HG03469 (cell line): Measurements from ENCODE around the gene COL9A3.
"Not testable (repeated sequence)": the region's sequence is repeated elsewhere in the genome, so short reads cannot be mapped to it uniquely, and the experiment has no call there.

Source experiments
- ATAC-seq: cut with Tn5 transposase; IDR thresholded peaks from one replicate; pipeline ENCODE4 v1.9.1; 2021; ENCODE audit warnings: mild to moderate bottlenecking, moderate library complexity, moderate number of reproducible peaks; ENCODE audit not compliant: unreplicated experiment

COL9A3 gene

GRCh38 chr20:62852841-62853240, 36.0 kb downstream of the COL9A3 start:
- no peak for ATAC-seq

- ATAC-seq: not testable (repeated sequence)
Observed at GRCh38 chr20:62853304-62853703, 36.5 kb downstream of the COL9A3 start.

GRCh38 chr20:62854121-62854520, 37.3 kb downstream of the COL9A3 start:
- ATAC-seq: no peak

DNA sequence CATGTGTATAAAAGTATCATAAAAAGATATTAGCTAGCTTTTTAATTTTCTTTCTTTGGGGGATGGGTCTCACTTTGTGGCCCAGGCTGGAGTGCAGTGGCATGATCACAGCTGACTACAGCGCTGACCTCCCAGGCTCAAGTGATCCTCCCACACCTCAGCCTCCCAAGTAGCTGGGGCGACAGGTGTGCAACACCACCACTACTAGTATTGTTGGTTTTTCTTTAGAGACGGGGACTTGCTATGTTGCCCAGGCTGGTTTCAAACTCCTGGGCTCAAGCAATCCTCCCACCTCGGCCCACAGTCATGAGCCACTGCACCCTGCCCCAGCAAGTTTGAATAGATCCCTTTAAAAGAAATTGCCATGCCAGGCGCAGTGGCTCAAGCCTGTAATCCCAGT, 38.3 kb downstream of the COL9A3 start:
- ATAC-seq: no peak

DNA sequence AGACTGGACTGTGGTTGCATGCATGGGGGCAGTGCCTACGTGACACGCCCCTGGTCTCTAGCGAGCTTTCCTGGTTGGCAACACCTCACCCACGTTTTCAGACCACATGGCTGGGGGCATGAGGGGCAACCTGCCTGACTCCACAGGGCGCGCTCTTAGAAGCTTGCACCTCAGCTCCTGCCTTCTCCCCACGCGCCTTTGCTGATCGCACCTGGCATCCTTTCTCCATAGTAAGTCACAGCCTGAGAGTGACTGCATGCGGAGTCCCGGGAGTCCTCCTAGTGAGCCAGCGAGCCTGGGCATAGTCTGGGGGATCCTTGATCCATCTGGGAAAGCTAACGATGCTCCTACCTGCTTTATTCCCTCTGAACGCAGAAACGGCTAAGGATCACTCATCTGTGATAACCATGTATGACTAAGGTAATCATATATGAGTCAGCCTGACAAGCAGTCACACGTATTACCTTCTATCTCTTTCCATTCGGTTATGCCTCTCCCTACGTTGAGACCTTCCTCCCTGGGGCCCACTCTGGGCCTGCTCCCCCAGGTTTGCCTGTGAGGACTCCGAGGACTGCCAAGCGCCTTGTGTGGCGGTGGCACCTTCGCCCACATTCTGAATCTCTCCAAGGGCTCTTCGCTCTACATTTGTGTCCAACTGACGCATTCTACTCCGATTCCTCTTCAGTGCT, 40.2 kb downstream of the COL9A3 start:
- ATAC-seq: no peak

GRCh38 chr20:62858058-62858830, 41.4 kb downstream of the COL9A3 start:
- ATAC-seq: no peak

DNA sequence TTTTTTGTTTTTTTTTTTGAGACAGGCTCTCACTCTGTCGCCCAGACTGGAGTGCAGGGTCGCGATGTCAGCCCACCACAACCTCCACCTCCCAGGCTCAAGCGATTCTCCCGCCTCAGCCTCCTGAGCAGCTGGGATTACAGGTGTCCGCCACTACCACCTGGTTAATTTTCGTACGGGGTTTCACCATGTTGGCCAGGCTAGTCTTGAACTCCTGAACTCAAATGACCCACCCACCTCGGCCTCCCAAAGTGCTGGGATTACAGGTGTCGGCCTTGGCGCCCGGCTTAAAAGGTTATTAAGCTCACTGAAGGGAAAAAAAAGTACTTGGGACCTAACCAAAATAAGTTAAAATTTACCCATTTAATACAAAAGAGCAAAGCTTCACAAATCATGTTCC, 42.9 kb downstream of the COL9A3 start:
- ATAC-seq: no peak

DNA sequence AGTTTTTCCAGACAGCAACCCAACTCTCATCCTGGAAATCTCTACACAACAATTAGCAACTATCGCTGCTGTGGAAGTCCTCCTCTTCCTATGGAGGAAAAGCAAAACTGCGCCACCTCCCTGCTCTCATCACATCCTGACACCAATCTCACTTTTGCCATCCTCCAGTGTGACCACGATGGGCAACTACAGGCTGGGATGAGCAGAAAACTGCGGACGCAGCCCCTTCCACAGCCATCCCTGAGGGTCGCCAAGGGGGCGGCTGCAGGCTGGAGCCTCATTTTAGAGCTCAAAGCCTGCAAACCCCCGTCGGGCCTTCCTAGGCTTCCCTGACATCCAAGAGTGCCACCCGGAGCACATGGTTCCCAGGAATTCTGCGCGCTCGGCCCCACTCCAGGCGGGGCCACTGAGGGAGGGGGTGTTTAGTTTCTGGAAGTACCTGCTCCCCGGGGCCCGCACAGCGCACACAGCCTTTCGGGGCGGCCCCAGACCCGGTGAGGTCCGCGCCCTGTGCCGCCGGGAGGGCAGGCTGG, 43.6 kb downstream of the COL9A3 start:
- ATAC-seq: no peak

DNA sequence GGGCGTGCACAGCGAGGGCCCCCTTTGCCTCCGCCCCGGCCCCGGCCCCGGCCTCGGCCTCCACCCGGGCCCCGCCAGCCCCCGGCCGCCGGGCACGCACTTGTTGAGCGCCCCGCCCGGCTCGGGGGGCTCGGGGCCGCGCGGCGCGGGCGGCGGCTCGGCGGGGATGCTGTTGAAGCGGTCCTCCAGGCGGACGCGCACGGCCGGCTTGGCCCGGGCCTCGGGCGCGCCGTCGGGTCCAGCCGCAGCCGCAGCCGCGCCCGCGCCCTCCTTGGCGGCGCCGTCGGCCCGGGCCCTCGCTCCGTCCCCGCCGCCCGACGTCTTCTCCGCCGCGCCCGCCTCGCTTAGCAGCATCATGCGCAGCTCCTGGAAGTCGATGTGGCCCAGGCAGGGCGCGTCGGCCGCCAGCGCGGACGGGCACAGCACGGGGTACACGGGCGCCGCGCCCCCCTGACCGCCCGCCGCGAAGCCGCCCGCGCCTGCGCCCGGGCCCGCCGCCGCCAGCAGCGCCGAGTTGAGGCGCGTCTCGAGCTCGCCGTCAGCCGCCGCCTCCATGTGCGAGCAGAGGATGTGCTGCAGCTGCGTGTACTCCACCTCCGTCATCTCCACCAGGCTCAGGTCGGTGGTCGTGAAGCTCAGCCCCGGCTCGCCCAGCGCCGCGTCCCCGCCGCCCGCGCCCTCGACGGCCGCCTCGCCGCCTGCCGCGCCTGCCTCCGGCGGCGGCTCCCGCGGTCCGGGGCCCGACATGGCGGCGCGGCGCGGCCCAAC, 44.3 kb downstream of the COL9A3 start:
- no peak for ATAC-seq

GRCh38 chr20:62861726-62862336, 45.0 kb downstream of the COL9A3 start, which contains the start of gene TCFL5:
TCFL5 (minus strand) TSS chr20:62861822; CDS start chr20:62861670, 152 bp downstream.
- ATAC-seq: no peak

DNA sequence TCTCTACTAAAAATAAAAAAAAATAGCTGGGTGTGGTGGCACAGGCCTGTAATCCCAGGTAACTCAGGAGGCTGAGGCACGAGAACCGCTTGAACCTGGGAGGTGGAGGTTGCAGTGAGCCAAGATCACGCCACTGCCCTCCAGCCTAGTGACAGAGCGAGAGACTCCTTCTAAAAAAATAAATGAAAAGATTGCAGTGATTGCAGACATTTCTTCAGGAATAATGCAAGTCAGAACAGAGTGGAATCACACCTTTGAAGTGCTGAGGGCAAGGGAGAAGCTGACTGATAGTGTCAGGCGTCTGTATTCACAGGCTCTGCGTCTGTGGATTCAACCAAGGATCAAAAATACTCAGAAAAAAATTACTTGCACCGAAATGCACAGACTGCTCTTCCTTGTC, 47.4 kb downstream of the COL9A3 start:
- no peak for ATAC-seq

- no peak for ATAC-seq
Observed at GRCh38 chr20:62872184-62872847, 55.5 kb downstream of the COL9A3 start.

DNA sequence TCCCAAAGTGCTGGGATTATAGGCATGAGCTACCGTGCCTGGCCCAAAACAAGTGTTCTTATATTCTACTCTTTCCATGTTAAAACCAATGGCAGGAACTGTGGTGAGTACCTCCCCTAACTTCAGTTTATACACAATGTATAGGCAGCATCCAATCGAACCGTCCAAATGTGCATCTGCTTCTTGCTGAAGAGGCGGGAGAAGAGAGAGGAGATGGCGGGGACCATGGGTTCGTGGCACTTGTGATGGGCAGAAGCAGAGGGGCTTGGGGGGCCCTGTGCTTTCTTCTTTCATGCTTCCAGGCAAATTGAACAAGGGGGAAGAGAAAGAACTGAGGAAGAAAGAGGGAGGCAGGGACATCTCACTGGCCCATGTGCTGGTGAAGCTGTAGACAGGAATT, 56.0 kb downstream of the COL9A3 start:
- no peak for ATAC-seq

DNA sequence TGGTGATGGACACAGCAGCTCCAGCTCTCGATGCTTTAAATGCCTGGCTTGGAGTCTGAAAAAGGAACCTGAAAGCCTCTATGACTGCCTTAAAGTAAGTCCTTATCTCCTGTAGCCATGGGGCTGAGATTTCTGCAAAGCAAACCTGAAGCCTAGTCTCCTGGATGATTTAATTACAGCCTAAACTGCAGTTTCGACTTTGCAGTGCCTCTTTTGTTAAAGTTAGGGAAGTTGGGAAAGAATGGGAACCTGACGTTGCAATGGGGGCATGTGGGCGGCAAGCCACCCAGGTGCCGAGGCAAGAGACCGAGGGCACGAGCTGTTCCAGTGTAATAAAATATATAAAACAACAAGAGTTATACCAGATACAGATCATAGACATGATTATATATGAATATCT, 56.4 kb downstream of the COL9A3 start:
- no peak for ATAC-seq

DNA sequence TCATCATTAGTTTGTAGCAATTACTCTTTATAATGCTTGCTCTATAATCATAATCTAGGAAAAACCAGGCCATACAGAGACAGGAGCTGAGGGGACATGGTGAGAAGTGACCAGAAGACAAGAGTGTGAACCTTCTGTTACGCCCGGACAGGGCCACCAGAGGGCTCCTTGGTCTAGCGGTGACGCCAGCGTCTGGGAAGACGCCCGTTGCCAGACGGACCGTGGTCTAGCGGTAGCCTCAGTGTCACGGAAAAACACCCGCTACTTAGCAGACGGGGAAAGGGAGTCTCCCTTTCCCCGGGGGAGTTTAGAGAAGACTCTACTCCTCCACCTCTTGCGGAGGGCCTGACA, 56.8 kb downstream of the COL9A3 start:
- ATAC-seq: not testable (repeated sequence)

DNA sequence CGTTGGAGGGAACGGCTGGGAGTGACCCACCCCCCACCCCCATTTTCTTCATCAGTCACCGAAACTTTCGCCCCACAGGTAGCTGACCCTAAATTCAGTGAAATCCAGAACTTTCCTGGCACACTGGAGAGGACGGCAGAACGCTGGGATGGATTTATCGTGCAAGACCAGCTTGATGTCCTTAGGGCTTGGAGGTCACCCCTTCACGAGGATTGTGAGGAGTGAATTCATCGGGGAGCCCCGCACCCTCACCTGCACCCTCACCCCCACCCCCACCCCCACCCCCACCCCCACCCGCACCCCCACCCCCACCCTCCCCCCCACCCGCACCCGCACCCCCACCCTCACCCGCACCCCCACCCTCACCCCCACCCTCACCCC, 58.1 kb downstream of the COL9A3 start:
- no peak for ATAC-seq

GRCh38 chr20:62875419-62876361, 58.8 kb downstream of the COL9A3 start:
- ATAC-seq: no peak

DNA sequence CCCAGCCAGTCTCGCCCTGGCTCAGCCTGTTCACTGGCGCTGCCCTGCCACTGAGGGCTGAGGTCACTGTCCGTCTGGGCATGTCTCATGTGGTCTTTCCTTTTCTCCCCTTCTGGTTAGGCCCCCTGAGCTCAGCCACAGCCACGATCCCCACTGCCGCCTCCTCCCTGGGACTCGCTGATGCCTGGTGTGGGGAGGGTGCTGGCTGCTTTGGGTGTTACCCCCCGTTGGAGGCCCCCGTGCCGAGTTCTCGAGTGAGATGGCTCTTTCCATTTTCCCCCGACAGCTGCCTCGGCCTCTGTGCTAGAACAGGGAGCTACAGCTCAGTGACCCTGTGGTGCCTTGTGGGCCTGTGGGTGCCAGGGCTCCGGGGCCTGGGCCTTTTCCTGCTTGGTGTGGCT, 59.7 kb downstream of the COL9A3 start:
- ATAC-seq: no peak
